Right forelimb (tissue), 1 donor: ENCODE measurements around the gene GPC5.
"Not testable (repeated sequence)": the region's sequence is repeated elsewhere in the genome, so short reads cannot be mapped to it uniquely, and the experiment has no call there.

Experiments
- DNase-seq: peaks from one replicate; pipeline ENCODE4 v3.0.0-alpha.2; 2018

GPC5 gene

GRCh38 chr13:92721620-92722019 is 1323.2 kb downstream of the GPC5 start:
- DNase-seq = no peak

GRCh38 chr13:92727118-92727517 is 1328.7 kb downstream of the GPC5 start:
- DNase-seq = no peak

GRCh38 chr13:92734068-92734467 is 1335.6 kb downstream of the GPC5 start:
- DNase-seq = no peak

- no peak for DNase-seq
Observed at GRCh38 chr13:92734545-92734944, 1336.1 kb downstream of the GPC5 start.

- DNase-seq = no peak
Observed at GRCh38 chr13:92735909-92736308, 1337.5 kb downstream of the GPC5 start.

GRCh38 chr13:92739306-92739818 is 1340.9 kb downstream of the GPC5 start:
- DNase-seq = no peak

GRCh38 chr13:92743992-92744391 is 1345.6 kb downstream of the GPC5 start:
- no peak for DNase-seq

- DNase-seq = no peak
Observed at GRCh38 chr13:92745258-92745657, 1346.8 kb downstream of the GPC5 start.

- DNase-seq = not testable (repeated sequence)
Observed at GRCh38 chr13:92752705-92753104, 1354.3 kb downstream of the GPC5 start.

- DNase-seq = no peak
Observed at GRCh38 chr13:92761710-92762109, 1363.3 kb downstream of the GPC5 start.

GRCh38 chr13:92767468-92767867 is 1369.0 kb downstream of the GPC5 start:
- no peak for DNase-seq

GRCh38 chr13:92768602-92769001 is 1370.2 kb downstream of the GPC5 start:
- DNase-seq = no peak

- DNase-seq = no peak
Observed at GRCh38 chr13:92769046-92769445, 1370.6 kb downstream of the GPC5 start.

GRCh38 chr13:92775658-92776057 is 1377.2 kb downstream of the GPC5 start:
- no peak for DNase-seq

- no peak for DNase-seq
Observed at GRCh38 chr13:92781965-92782690, 1383.7 kb downstream of the GPC5 start.

GRCh38 chr13:92802776-92803175 is 1404.4 kb downstream of the GPC5 start:
- DNase-seq = no peak

GRCh38 chr13:92804346-92804745 is 1405.9 kb downstream of the GPC5 start:
- no peak for DNase-seq

GRCh38 chr13:92804926-92805325 is 1406.5 kb downstream of the GPC5 start:
- DNase-seq = no peak

GRCh38 chr13:92805766-92806165 is 1407.3 kb downstream of the GPC5 start:
- no peak for DNase-seq

GRCh38 chr13:92806215-92806614 is 1407.8 kb downstream of the GPC5 start:
- no peak for DNase-seq

GRCh38 chr13:92807353-92807752 is 1408.9 kb downstream of the GPC5 start:
- DNase-seq = no peak

GRCh38 chr13:92807966-92808365 is 1409.5 kb downstream of the GPC5 start:
- DNase-seq = no peak

GRCh38 chr13:92821324-92821723 is 1422.9 kb downstream of the GPC5 start:
- no peak for DNase-seq

- DNase-seq = no peak
Observed at GRCh38 chr13:92823059-92823458, 1424.6 kb downstream of the GPC5 start.
